Measurements from ENCODE around the gene LRIG1. TPM values are rescaled to one million over a fixed set of nuclear protein-coding genes. Genes with fewer than 3 reads are reported as not detected.

The LRIG1 gene
- total RNA-seq, 4 donors from 2014 or later: 48.6 to 58.6 (median 52.5) TPM

DNA sequence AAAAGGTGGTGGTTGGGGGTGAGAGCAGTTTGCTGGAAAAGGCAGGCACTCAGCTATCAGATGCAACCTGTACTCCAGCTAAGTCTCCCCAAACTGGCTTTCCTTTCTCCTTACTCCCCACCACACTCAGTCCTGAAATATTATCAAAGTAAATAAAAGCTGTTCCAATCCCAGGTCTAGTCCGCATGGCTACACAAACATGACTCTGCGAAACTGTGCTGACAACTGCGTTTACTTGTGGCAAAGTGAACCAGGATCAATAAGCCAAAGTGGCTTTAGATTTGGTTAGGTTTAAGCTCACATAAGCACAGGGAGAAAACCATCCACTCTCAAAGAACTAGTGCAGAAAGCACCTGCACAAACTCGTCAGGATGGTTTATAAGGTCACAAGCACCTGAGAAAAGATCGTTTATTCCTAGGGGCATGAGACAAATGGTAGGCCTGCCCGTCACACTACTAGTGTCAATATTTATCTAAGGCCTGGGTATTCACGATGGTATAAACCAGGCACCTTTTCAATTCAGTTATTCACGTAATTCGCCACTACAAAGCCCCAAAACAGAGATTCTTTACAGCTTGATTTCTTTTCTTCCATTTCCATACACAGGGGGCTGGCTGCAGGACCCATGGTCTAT is 25.3 kb downstream of the LRIG1 start:
- no peaks in the 10 kb centered on the region for H3K9me3 ChIP-seq
- no peak overlapping the region for H3K27ac ChIP-seq
- WGBS, 2 donors: 75 to 76% methylated on average over 9 of the region's 9 CpGs
- peaks cover 0 to 60% (median 44%) of the 10 kb centered on the region in 4 donors for H3K4me1 ChIP-seq
- no peak for TF ChIP-seq EP300 (IDR thresholded peaks at IDR 0.05)
- TF ChIP-seq, protein P1, sequence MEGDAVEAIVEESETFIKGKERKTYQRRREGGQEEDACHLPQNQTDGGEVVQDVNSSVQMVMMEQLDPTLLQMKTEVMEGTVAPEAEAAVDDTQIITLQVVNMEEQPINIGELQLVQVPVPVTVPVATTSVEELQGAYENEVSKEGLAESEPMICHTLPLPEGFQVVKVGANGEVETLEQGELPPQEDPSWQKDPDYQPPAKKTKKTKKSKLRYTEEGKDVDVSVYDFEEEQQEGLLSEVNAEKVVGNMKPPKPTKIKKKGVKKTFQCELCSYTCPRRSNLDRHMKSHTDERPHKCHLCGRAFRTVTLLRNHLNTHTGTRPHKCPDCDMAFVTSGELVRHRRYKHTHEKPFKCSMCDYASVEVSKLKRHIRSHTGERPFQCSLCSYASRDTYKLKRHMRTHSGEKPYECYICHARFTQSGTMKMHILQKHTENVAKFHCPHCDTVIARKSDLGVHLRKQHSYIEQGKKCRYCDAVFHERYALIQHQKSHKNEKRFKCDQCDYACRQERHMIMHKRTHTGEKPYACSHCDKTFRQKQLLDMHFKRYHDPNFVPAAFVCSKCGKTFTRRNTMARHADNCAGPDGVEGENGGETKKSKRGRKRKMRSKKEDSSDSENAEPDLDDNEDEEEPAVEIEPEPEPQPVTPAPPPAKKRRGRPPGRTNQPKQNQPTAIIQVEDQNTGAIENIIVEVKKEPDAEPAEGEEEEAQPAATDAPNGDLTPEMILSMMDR (IDR thresholded peaks at IDR 0.05): no peak
- no peak for TF ChIP-seq POLR2A (IDR thresholded peaks at IDR 0.05)
- no peaks in the 10 kb centered on the region for H3K36me3 ChIP-seq
- no peaks in the 10 kb centered on the region for H3K27me3 ChIP-seq
- H3K4me3 ChIP-seq: no peak overlapping the region
- DNase-seq (ENCODE audit: low spot score in 2 of 2): no peak

DNA sequence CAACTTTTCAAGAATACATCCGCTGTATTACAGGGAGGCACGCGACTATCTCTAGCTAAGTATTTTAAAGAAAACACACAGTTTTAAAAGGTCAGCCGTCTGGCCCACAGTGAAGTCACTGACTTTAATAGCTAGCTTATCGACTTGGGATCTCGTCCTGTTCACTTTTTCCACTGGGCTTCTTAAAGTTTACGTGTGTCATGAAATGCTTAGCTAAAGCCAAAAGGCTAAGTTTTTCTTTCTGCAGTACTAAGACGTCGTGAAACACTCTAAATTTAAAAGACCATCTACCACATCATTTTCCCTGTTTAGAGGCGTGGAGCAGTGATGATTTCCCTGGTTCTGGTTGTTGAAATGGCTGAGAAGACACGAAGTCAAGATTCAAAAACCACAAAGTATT is 27.1 kb downstream of the LRIG1 start:
- TF ChIP-seq, protein P1 (IDR thresholded peaks at IDR 0.05): no peak
- TF ChIP-seq EP300 (IDR thresholded peaks at IDR 0.05) (no peak), POLR2A (IDR thresholded peaks at IDR 0.05) (no peak)
- Histone ChIP-seq H3K36me3 (no peaks in the 10 kb centered on the region), H3K9me3 (no peaks in the 10 kb centered on the region), H3K4me1 (peaks cover 0 to 58% (median 35%) of the 10 kb centered on the region in 4 donors), H3K4me3 (no peak overlapping the region), H3K27ac (peak overlapping the region in 2 of 4 donors; percentile 26 to 66), H3K27me3 (no peaks in the 10 kb centered on the region)
- no peak for DNase-seq (ENCODE audit: low spot score in 2 of 2)
- WGBS, 2 donors: 29% methylated on average over 11 of the region's 11 CpGs

DNA sequence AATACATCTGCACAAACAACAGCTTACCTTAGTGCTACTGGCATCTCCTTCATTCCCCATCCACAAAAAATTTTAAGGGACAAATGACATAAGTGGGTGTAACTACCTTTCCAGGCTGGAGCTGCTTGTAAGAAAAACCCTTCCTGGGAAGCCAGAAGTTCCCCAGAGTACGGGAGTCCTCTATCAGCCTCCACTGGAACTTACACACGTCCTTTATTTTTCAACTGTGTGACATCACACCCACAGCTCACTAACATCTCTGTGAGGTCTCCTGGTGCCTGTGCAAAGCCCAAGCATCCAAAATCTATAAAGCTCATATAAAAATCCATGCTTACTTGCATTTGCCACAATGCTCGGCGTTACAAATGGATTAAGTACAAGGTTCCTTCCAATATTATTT is 27.6 kb downstream of the LRIG1 start:
- 39 to 44% methylated on average over 4 of the region's 4 CpGs for WGBS, 2 donors
- Histone ChIP-seq H3K36me3 (no peaks in the 10 kb centered on the region), H3K27me3 (no peaks in the 10 kb centered on the region), H3K27ac (peak overlapping the region in 2 of 4 donors; percentile 26 to 66), H3K4me1 (peaks cover 0 to 61% (median 32%) of the 10 kb centered on the region in 4 donors), H3K4me3 (no peak overlapping the region), H3K9me3 (no peaks in the 10 kb centered on the region)
- no peak for DNase-seq (ENCODE audit: low spot score in 2 of 2)
- TF ChIP-seq POLR2A (IDR thresholded peaks at IDR 0.05): no peak
- no peak for TF ChIP-seq EP300 (IDR thresholded peaks at IDR 0.05)
- TF ChIP-seq, protein P1 (IDR thresholded peaks at IDR 0.05): no peak

DNA sequence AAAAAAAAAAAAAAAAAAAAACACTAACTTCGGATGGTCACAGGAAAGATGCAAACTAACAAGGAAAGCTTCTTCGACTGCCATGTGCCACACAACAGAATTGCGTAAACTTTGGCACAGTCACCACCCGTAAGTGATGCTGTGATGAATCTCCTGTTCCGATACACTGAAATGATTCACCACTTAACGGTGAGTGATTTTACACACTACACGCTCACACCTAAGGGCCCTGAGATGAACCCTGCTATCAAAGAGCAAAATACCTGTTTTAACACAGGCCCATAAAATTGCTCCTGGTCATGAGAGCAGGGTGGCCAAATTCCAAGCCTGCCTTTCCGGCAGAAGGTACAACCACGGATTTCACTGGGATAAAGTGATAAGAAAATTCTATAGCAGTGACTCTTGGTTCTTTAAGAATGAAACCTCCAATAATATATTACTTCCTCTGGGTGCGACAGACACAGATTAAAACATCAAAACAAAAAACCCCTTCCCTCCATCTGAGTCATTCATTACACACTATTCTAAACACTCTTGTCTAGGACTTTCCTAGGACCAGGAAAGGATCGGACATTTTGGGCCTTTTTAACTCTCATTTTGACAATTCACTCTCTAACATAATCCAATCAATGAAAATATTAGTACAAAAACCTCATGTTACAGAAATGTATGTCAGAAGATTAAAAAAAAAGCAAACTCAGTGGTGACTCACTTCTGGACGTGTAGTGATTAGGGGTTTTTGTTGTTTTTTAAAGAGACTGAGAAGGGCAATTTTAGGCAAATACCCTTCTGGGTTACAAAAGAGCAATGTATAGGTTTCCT is 28.3 kb downstream of the LRIG1 start:
- WGBS, 2 donors: 65 to 67% methylated on average over 12 of the region's 12 CpGs
- no peaks in the 10 kb centered on the region for H3K9me3 ChIP-seq
- H3K36me3 ChIP-seq: no peaks in the 10 kb centered on the region
- DNase-seq (ENCODE audit: low spot score in 2 of 2): no peak
- H3K27me3 ChIP-seq: no peaks in the 10 kb centered on the region
- H3K4me3 ChIP-seq: no peak overlapping the region
- peak overlapping the region in 2 of 4 donors; percentile 26 to 66 for H3K27ac ChIP-seq
- TF ChIP-seq EP300 (IDR thresholded peaks at IDR 0.05) (no peak), POLR2A (IDR thresholded peaks at IDR 0.05) (no peak)
- TF ChIP-seq, protein P1 (IDR thresholded peaks at IDR 0.05): no peak
- peaks cover 0 to 60% (median 30%) of the 10 kb centered on the region in 4 donors for H3K4me1 ChIP-seq

Data from tibial nerve (tissue), 4 donors.